Measurements from ENCODE around the gene HPGDS.

DNA sequence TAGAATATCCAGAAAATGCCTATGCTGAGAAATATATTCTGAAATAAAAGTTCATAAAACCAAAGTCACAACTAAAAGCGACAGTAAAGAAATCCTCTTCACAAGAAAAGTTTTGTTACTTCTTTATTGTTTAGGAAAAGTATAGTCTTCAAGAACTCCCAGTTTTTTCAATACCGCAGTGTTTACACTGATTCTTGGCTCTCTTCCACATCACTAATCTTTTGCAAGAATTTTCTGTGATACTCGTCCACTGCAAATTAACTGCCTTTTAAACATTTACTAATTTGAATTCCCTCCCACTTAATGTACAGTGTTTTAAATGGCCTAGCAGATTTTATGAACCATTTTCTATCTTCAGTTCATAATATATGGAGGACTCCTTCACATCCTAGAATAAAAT lies 65.1 kb downstream of the HPGDS start:
- TF ChIP-seq, protein P1, sequence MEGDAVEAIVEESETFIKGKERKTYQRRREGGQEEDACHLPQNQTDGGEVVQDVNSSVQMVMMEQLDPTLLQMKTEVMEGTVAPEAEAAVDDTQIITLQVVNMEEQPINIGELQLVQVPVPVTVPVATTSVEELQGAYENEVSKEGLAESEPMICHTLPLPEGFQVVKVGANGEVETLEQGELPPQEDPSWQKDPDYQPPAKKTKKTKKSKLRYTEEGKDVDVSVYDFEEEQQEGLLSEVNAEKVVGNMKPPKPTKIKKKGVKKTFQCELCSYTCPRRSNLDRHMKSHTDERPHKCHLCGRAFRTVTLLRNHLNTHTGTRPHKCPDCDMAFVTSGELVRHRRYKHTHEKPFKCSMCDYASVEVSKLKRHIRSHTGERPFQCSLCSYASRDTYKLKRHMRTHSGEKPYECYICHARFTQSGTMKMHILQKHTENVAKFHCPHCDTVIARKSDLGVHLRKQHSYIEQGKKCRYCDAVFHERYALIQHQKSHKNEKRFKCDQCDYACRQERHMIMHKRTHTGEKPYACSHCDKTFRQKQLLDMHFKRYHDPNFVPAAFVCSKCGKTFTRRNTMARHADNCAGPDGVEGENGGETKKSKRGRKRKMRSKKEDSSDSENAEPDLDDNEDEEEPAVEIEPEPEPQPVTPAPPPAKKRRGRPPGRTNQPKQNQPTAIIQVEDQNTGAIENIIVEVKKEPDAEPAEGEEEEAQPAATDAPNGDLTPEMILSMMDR (IDR thresholded peaks at IDR 0.05 in 4 of 5, conservative IDR thresholded peaks at IDR 0.05 in 1 of 5), result no peak
- TF ChIP-seq POLR2A (IDR thresholded peaks at IDR 0.05), result no peak
